Activated CD4-positive, CD25-positive, alpha-beta regulatory T cell treated with anti-CD3 and anti-CD28 coated beads, Interleukin-2, amount 50 U/mL, for 72 hours (primary cell): Measurements from ENCODE around the gene AXIN2.

Experiments used
- DNase-seq: peaks from one replicate; pipeline ENCODE4 v3.0.0; 2021

Gene AXIN2, protein sequence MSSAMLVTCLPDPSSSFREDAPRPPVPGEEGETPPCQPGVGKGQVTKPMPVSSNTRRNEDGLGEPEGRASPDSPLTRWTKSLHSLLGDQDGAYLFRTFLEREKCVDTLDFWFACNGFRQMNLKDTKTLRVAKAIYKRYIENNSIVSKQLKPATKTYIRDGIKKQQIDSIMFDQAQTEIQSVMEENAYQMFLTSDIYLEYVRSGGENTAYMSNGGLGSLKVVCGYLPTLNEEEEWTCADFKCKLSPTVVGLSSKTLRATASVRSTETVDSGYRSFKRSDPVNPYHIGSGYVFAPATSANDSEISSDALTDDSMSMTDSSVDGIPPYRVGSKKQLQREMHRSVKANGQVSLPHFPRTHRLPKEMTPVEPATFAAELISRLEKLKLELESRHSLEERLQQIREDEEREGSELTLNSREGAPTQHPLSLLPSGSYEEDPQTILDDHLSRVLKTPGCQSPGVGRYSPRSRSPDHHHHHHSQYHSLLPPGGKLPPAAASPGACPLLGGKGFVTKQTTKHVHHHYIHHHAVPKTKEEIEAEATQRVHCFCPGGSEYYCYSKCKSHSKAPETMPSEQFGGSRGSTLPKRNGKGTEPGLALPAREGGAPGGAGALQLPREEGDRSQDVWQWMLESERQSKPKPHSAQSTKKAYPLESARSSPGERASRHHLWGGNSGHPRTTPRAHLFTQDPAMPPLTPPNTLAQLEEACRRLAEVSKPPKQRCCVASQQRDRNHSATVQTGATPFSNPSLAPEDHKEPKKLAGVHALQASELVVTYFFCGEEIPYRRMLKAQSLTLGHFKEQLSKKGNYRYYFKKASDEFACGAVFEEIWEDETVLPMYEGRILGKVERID

DNA sequence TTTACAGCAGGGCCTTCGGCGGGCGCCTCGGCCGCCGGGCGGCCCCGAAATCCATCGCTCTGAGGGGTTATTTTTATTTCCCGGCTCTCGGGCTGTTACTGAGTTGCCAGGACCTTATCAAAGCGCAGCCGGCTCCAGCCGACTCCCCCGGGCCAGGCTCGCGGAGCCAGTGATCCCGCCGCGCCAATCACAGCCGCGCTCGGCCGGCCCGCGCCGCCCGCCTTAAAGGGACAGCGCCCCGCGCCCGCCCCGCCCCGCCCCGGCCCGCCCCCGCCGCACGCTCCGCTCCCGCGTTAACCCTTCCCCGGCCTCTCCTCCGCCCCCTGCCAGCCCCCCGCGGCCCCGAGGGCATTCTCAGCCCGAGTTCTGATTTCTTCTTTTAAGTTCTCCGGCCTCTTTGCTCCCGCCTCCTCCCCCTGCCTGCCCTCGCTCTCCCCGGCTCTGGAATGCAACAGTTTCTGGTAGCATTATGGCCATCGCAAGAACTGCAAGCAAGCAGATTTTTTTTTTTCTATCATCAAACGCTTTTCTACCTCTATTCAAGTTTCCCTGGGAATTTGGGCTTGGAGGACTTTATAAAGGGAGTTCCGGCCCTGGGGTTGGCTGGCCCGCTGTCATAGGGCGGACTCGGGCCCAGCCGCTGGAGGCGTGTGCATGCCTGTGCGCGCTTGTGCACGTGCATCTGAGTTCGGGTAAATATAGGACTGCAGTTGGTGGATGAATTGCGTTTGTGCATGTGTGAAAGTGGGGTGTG lies at the start of gene AXIN2:
Gene AXIN2 (minus strand): TSS at position 197 of the 754 bp plus-strand sequence. CDS start 3,028 bp downstream, outside the sequence.
- DNase-seq = peak; percentile 74

DNA sequence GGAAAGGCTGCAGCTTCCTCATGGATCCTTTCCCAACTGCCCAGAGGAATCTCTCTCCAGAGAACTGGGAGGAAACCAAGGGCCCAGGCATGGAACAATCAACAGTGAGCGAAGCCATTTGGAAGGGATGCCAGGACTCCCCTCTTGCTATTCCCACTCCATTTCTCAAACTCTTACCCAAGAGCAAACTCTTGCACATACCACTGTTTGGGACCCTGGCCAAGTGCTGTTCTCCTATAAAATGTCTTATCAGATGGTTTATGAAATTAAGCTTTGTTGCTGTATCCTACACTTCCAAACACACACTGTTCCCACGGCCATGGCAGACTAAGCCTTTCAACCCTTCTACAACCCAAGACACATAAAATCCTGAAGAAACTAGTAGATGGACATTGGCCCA lies 48.3 kb upstream of the AXIN2 start:
- no peak for DNase-seq

DNA sequence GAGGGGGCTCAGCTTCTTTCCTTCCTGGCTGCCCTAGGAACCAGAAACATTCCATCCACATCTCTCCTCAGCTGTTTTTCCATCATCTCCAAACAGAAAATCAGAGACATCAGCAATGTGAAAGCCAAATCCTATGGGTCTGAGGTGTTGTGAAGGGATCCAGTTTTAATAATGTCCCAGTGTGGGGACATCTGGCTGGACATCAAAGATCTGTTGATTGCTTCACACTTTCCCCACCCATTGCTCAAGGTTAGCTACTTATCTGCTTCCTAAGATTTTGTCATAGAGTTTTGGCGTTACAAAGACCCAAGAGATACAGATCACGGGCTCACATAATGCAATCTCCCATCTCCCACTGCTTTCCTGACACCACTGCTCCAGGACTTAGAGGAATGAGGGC lies 47.8 kb upstream of the AXIN2 start:
- DNase-seq = no peak

DNA sequence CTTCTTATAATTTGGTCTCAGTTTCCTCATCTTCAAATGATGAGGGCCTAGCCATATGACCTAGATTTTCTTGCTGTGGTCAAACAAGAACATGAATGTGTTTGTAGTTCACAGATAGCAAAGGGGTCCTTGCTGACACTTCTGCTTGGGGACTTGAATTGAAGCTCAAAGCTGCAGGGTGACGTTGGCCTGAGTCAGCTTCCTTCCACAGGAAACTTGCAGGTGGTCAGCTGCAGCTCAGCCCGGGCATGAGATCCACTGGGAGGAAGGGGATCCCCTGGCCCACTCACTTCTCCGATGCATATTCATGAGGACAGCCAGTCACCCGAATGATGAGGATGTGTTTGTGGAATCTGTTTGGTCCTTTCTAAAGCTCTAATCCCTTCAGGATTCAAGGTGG lies 42.6 kb upstream of the AXIN2 start:
- no peak for DNase-seq

DNA sequence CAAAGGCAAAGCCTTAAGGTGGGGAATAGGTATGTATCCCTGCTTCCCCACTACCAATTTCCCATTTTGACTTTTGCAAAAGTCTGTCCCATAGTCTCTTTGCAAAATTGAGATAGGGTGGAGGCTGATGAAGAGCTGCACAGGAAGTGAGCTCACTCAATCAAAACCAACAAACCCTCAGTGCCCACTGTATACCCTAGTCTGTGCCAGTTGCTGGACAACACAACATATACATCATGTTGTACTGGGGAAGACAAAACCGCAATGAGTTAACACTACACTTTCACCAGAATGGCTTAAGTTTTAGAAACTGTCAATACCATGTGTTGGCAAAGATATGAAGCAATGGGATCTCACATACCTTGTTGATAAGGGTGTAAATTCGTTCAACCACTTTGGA lies 40.4 kb upstream of the AXIN2 start:
- DNase-seq = no peak

DNA sequence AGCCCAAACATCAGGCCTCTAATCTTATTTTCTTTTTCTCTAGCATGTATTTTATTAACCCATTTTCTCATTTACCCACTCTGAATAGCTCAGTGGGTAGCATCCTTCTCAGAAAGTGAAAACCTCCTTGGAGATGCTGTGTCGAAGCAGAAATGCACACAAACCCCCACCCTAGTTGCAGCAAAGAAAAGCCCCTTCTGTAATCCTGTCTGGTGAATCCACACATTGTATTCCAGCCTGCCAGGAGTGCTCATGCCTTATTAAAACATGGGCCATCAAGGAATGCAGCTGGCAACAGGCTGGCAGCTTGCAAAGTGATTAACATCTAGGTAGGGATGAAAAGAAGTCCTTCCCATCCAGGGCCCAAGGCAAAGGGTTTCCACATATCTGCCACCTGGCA lies 39.7 kb upstream of the AXIN2 start:
- no peak for DNase-seq

DNA sequence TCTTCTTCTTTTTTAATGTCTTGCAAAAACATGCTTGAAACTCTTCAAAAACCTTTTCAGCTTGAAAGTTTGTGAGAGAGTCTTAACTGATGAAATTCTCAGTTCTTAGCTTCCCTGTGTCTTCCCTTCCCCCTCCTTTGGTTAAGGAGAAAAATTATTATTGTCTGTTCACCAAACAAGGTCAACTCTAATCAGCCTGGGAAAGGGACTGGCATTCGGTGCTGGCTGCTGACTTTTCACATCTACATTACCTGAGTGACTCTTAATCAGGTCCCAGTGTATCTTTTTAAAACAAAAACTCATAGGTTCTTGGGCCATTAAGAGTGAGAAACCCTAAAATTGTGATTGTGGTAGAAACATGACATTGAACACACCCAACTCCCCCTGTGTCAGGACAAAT lies 39.1 kb upstream of the AXIN2 start:
- DNase-seq = no peak

DNA sequence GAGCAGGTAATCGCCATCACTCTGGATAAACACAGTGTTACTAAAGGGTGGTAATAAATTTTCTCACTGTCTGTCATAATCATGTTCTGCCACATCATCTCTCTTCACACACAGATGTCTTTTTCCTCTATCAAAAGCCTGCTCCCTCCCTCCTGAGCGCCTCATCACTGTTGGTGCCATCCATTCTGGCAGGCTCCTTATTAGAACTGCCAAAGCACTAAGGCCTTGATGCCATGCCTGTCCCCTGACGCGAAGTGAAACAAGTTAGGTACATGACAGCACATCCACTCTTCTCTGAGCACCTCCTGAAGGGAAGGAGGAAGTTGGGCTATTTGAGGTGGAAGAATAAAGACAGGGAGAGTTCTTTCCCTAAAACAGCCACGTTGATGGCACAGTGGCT lies 38.2 kb upstream of the AXIN2 start:
- DNase-seq = no peak

DNA sequence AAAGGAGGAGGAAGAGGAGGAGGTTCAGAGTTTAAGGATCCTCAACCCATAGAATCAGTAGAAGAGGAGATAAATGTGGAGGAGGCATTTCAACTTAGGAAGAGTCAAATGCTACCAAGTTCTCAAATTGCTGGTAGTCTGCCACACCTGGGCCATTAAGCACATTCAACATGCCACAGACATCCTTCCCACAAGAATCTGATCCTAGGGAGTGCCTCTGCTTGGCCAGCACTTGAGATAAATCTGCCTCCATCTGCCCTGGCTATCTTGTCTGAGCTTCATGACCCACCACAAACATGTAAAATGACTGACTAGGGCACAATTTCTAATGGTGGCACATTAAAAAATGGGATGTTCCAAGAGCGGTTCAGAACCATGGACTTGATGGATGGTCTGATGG lies 37.3 kb upstream of the AXIN2 start:
- DNase-seq = no peak

DNA sequence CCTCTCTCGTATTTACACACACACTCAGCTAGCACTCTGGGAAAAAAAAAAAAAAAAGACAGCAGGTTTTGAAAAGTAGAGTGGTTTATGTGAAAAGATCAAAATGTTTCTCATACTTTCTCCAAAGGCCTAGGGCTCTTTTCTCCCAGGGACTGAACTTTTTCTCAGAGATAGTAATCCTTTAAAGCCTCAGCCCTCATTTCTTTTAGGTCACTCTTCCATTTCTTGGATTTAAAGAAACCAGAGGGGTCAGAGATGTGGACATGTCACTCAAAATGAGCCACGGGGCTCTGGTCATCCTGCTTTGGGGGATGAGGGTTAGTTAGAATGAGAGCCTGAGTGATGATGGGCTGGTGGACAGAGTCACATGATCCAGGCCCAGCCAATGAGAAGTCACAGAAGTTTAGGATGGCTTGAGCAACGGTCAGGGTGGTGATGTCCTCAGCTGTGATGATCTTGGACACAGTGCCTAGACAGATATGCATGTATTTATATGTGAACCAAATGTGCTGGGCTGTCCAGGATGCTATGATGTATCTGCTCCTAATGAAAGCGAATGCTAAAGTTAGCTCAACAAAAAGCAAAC lies 33.7 kb upstream of the AXIN2 start:
- no peak for DNase-seq

DNA sequence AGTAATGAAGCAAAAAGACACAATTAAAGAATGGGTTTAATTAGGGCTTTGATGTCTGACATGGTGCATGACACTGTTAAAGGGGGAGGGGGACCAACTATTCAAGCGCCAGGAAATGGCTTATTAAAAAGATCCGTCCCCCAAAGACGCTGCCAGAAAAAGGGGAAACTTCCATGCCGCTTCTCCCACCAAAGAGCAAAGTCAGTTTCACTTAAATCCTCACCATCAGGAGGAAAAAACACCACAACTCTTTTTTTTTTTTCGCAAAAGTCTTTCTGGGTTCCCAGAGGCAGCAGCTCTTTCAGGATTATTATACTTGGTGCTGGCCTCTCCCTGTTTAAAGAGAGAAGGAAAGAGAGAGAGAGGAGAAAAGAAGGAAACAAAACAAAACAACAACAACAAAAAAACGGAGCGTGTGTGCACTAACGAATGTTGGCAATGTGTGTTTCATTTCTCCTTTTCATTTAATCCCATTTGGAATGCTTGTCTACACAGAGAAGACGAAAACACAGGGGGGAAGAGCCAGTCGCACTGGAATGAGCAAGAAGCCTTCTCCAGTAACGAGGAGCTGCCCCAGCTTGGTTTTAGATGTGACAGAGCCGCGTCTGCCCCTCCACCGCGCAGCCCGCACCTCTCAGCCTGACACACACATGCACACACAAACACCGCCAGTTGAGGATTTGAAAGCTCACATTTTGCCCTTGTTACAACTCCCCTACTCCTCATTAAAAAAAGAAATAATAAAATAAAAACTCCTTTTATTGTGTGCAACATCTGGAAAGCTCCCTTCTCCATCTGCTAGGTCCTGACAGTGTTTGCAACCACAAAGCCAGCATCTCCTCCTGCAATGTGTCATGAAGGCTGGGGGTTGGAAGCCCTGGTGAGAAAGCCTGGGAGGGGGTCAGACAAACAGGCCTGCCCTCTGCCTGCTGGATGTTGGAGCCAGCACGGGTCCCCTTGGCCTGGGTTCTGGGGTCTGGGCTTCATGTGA lies 32.7 kb upstream of the AXIN2 start:
- DNase-seq = no peak

DNA sequence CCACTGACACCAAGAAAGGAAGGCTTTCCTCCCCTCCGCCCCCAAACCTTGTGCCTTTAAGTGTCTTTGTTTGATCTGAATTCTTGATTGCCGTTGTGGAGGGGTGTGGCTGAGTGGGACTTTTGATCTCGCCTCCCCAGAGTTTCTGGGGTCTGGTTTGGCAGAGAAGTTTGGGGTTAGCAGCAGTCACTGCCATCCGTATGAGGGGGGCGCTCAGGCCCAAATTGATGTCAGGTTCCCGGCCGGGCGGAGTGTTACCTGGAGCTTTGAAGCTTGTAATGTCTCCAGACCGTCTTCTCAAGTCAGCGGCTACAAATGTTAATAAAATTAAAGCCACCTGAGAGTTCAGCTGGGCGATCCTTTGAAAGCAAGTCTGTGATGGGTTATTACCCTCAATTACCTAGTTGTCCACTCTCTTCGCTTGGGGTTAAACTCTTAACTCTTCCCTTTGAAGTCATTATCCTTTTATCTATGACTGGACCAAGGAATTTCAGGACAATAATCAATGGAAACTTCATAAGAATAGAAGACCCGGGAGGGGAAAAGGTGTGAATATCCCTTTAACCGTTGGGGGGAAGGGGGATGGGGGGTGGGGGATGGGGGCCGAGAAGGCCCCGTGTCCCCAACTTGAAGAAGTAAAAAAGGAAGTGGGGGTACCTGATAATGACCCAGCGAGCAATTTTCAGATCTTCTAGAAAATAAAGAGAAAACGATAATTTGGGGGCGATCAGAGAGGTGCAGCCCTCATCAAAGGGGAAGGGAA lies 31.8 kb upstream of the AXIN2 start:
- DNase-seq = no peak

DNA sequence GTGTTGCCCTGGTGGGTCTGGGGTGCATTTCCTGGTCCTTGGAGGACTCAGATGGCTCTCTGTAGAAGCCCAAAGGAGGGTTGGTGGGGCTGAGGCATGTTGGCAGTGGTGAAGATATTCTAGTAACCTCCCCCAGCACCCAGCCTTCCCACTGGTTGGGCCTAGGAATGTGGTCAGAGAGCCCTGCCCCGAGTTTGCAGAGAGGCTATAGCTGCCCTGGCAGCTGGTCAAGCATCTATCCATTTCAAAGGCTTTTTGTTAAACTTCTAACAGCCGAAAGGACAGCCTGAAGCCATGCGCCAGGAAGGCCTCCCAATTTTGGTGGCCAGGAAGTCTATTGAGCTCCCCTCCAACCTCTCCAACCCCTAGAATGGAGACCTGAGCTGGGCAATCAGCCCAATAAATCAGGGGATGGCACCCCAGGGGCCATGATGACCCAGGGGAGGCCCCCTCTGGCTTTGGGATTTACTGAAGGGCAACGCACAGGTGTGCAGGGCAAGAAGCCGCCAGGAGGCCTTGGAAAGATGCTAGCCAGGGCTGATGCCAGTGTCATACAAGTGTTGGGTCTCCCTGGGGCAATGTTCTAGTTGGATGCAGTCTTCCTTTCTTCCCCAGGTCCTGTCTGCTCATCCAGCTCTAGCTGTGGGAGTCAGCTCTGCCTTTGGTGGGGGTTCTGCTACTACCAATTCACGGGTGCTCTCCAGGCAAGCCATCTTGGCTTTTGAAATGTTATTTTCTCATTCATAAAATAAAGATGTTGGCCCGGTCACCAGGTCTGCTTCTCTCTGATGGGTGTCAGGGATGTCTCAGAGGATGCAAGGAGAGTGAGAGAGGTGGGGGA lies 30.9 kb upstream of the AXIN2 start:
- no peak for DNase-seq

DNA sequence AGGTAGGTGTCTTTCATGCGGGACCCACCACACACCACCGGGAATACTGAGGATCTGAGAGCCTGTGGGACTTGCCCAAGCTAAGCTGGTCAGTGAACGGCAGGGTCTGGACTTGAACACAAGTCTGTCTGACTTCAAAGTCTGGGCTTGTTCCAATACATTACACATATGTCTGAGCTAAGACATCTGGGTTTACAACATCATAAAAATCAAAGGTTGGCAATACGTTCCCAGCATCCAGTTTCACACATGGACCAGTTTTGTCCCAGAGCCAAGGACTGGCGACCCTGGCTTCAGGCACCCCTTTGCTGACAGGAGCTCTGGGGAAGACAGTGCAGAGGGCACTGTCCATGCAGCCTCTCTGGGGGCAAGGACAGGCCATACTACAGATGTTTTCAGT lies 27.9 kb upstream of the AXIN2 start:
- DNase-seq = no peak

DNA sequence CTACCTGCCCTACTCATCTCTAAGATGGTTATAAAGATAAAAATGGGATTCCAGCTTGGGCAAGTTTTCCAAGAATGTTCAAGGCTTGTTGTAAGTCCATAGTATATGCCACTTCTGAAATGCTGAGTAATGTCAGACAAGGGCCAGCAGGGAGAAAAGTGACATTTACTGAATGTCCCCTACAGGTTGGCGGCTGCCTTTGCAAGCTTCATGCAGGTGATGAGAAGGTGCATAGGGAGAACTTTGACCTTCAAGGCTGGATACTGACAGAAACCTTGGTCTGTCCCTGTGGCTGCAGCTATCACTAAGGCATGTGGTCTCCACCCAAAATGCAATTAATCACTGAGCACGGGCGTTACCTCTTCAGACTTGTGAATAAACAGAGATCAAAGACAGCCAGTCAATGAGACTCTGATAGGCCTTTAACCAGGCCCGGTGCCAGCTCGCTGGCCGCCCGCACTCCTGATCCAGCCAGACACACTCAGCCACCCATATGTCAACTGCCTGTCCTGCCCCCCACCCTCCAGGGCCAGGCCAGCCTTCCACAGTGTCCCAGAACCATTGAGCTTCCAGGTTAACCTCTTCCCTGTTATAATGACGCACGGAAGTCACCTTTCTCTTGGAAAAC lies 26.8 kb upstream of the AXIN2 start:
- DNase-seq = no peak

DNA sequence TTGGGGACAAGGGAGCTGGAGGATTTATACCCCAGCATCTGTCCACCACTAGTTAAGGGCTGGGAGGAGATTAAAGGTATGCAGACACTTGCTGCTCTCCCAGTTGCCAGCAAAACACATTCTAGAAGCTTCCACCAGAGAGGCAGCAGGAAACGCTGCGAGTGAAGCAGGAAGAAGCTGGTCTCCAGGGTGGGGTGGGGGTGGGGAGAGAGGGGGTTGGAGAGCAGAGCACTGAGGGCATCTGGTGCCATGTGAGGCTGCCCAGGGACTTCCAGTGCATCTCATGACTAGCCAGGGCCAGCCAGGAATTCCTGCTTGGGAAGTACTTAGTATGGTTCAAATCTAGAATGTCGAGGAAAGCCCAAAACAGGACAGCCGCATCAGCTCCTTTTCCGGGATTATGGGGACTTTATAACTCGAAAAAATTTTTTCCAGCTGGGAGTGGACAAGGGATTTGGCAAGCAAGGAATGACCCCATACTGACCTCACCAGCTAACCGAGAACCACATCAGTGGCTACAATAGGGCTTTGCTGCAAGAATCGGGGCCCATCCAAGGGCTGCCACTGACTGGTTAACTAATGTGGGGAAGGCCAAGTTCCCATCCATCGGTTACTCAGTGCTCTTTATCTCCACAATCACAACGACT lies 26.2 kb upstream of the AXIN2 start:
- no peak for DNase-seq

DNA sequence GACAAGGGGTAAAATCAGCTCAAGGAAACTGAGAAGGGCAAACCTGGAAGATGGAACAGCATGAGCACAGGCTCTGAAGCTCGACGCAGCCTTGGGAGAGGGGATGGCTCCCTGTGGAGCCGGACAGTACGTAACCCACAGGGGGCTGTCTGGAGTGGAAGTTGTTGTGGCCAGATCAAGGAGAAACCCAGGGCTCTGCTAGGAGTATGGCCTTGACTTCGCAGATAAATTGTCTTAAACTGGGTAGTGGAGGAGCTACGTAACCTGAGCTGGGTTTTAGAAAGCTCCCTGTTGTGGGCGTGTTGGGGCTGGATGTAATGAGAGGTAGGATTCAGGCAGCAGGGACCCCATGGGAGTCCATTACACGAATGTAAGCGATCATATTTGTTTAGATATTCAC lies 25.5 kb upstream of the AXIN2 start:
- DNase-seq = no peak

DNA sequence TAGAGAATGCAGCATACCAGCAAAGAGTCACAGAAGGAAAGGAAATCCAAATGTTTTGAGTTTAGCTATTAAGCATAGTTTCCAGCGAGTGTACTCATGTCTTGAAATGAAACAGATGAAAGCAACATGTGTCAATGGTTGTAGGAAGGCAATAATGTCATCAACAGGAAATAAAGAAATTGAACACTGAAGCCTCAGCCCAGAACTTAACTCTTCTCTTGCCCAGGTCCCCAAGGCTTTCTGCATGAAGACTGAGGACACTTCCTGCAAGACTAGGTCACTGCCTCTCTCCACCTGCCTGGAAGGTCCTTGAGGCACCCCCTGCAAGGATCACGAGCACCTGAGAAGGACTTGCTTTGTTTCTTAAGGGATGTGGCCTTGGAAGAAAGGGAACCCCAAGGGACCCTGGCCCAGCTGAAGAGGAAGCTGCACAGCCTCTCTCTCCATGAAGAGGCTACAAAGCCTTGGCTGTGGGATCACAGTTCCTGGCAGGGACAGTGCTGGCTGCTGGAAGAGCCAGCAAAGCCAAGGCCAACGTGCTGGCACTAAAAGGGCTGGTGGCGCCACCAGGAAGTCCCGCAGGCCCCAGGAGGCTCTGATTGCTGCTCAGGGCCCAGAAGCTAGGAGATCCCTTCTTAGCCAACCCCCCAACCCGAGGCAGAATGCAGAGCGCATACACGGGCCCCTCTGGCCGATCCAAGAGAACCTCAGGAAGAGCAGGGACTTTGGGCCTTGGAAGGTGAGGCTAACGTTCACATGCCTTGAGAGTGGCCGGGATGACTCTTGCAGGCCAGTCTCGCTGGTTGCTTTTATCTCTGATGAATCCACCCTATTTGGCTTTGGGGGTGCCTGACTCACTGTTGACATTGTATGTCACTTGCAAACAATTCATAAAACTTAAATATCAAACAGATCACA lies 23.4 kb upstream of the AXIN2 start:
- DNase-seq = no peak
